Transverse colon (tissue), 4 donors: ENCODE data around the gene SERPIND1. TPM values are rescaled to one million over a fixed set of nuclear protein-coding genes. Genes with fewer than 3 reads are reported as not detected.

ENCODE experiments used
- DNase-seq: peaks from one replicate; pipeline ENCODE4 v3.0.0-alpha.2; 2019
- H3K27ac ChIP-seq, 4 donors: fragments of 200-600 bp; sonication (generic); 2 replicates each; pipeline ENCODE4 v1.5.1; 2016 to 2018; ENCODE audit warnings: inconsistent platforms in 4 of 4
- H3K27me3 ChIP-seq: fragments of 200-600 bp; sonication (generic); 2 replicates; pipeline ENCODE4 v1.5.1; 2017; ENCODE audit warnings: inconsistent platforms
- H3K36me3 ChIP-seq, 4 donors: fragments of 200-600 bp; sonication (generic); 2 replicates each; pipeline ENCODE4 v1.5.1; 2017 to 2019; ENCODE audit warnings: inconsistent platforms in 4 of 4
- H3K4me1 ChIP-seq, 4 donors: fragments of 200-600 bp; sonication (generic); 2 replicates each; pipeline ENCODE4 v1.5.1; 2017 to 2020; ENCODE audit warnings: inconsistent platforms in 4 of 4
- H3K4me3 ChIP-seq, 4 donors: fragments of 200-600 bp; sonication (generic); 1 replicate in 1 of 4; 2 replicates in 3 of 4; pipeline versions ENCODE4 v1.5.1 to v1.6.1; 2017 to 2019; ENCODE audit warnings: inconsistent platforms in 4 of 4
- H3K9me3 ChIP-seq, 2 donors: fragments of 200-600 bp; sonication (generic); 2 replicates each; pipeline ENCODE4 v1.5.1; 2017 to 2019; ENCODE audit warnings: inconsistent platforms in 2 of 2
- CTCF ChIP-seq, 5 experiments: fragments of 200-600 bp in 3 of 5; fragments of 450-650 bp in 2 of 5; sonication (generic) in 3 of 5; IDR thresholded peaks; 1 replicate in 2 of 5; 2 replicates in 3 of 5; pipeline ENCODE4 v1.5.1; 2016 to 2017; ENCODE audit warnings: antibody characterized with exemption in 5 of 5, inconsistent platforms in 3 of 5, mild to moderate bottlenecking in 2 of 5, moderate library complexity in 1 of 5
- EP300 ChIP-seq: sonication (generic); formaldehyde crosslinking; IDR thresholded peaks from one replicate; pipeline ENCODE4 v1.6.1; 2017; ENCODE audit warnings: antibody characterized with exemption, low read depth
- POLR2A ChIP-seq: fragments of 450-650 bp; IDR thresholded peaks from one replicate; pipeline ENCODE4 v1.6.1; 2016; ENCODE audit warnings: antibody characterized with exemption, mild to moderate bottlenecking, moderate library complexity
- POLR2AphosphoS5 ChIP-seq, 3 donors: sonication (generic); formaldehyde crosslinking; IDR thresholded peaks; one replicate each; pipeline ENCODE4 v1.6.1; 2016; ENCODE audit warnings: antibody characterized with exemption in 3 of 3
- WGBS, 2 donors: methylation state at CpG; one replicate each; pipeline ENCODE4 v1.1.5; 2018; ENCODE audit warnings: low coverage in 1 of 2; 5-methylcytosine and 5-hydroxymethylcytosine counted together
- in situ Hi-C, 4 donors: fragments of 200-750 bp; cut with MboI; loops; one replicate each; pipeline versions ENCODE4 v1.15.0 to v1.15.1; 2017; ENCODE audit warnings: low sequenced_read_pairs in 3 of 4, low pct_ligation_motif_present in 1 of 4, low pct_unique_long_range_greater_than_20kb in 1 of 4
- intact Hi-C: fragments of 100-400 bp; cut with DNase I; formaldehyde crosslinking; loops from one replicate; pipeline ENCODE4 v1.15.1; 2023; ENCODE audit warnings: low total_unique reads
- total RNA-seq, 4 donors: library from RNA; depleted of rRNA; stranded (reverse); fragments of >200 nt; gene quantifications; one replicate each; pipeline ENCODE4 v1.1.0, GENCODE V29; 2016

SERPIND1 gene
- total RNA-seq, 4 donors from 2014 or later = not detected

GRCh38 chr22:20738394-20739089 is 35.4 kb upstream of the SERPIND1 start:
- H3K4me3 ChIP-seq = no peak overlapping the region
- H3K9me3 ChIP-seq = peaks cover 0 to 4% of the 10 kb centered on the region in 2 donors
- no peaks in the 10 kb centered on the region for H3K27me3 ChIP-seq
- no peak for DNase-seq
- WGBS, 2 donors = 64 to 87% methylated on average over 7 to 12 of the region's 12 CpGs
- in situ Hi-C loops (loop anchor here in 1 of 4 donors (25.0 kb wide), 1 partner anchor 326 kb away; no protein-coding TSS in a partner anchor), intact Hi-C loops (no loop called here)
- TF ChIP-seq POLR2A (no peak), CTCF (IDR thresholded peaks at IDR 0.05) (no peak), EP300 (no peak)
- peaks cover 0 to 21% (median 9%) of the 10 kb centered on the region in 4 donors for H3K36me3 ChIP-seq
- H3K4me1 ChIP-seq = no peaks in the 10 kb centered on the region
- no peak overlapping the region for H3K27ac ChIP-seq

GRCh38 chr22:20740222-20740951 is 33.5 kb upstream of the SERPIND1 start:
- TF ChIP-seq CTCF (IDR thresholded peaks at IDR 0.05) = no peak
- no peak for TF ChIP-seq POLR2AphosphoS5 (IDR thresholded peaks at IDR 0.05)
- TF ChIP-seq POLR2A = no peak
- TF ChIP-seq EP300 = no peak
- in situ Hi-C loops = loop anchor here in 1 of 4 donors (25.0 kb wide), 1 partner anchor 328 kb away; no protein-coding TSS in a partner anchor
- Histone ChIP-seq H3K36me3 (peaks cover 0 to 38% (median 9%) of the 10 kb centered on the region in 4 donors), H3K9me3 (peaks cover 0 to 4% of the 10 kb centered on the region in 2 donors), H3K4me1 (no peaks in the 10 kb centered on the region), H3K27ac (no peak overlapping the region), H3K27me3 (no peaks in the 10 kb centered on the region), H3K4me3 (no peak overlapping the region)
- intact Hi-C loops = no loop called here
- 88 to 100% methylated on average over 2 of the region's 2 CpGs for WGBS, 2 donors
- DNase-seq = no peak

GRCh38 chr22:20741008-20741633 is 32.8 kb upstream of the SERPIND1 start:
- H3K4me1 ChIP-seq = no peaks in the 10 kb centered on the region
- 91 to 92% methylated on average over 3 to 6 of the region's 6 CpGs for WGBS, 2 donors
- in situ Hi-C loops (loop anchor here in 1 of 4 donors (25.0 kb wide), 1 partner anchor 329 kb away; no protein-coding TSS in a partner anchor), intact Hi-C loops (no loop called here)
- TF ChIP-seq EP300 (no peak), CTCF (IDR thresholded peaks at IDR 0.05) (no peak), POLR2A (no peak), POLR2AphosphoS5 (IDR thresholded peaks at IDR 0.05) (no peak)
- no peak overlapping the region for H3K27ac ChIP-seq
- peaks cover 0 to 39% (median 9%) of the 10 kb centered on the region in 4 donors for H3K36me3 ChIP-seq
- DNase-seq = no peak
- H3K27me3 ChIP-seq = no peaks in the 10 kb centered on the region
- H3K9me3 ChIP-seq = peaks cover 0 to 4% of the 10 kb centered on the region in 2 donors
- H3K4me3 ChIP-seq = no peak overlapping the region
